CD4-positive, alpha-beta T cell treated with Interleukin-17A for 1 hour (primary cell): Measurements from ENCODE around the gene TRIB2.

ENCODE experiments used
- DNase-seq: peaks from one replicate; pipeline ENCODE4 v3.0.0-alpha.2; 2020

Gene TRIB2

GRCh38 chr2:12754643-12755042 lies 37.9 kb downstream of the TRIB2 start:
- DNase-seq, result no peak

GRCh38 chr2:12755384-12755783 lies 38.6 kb downstream of the TRIB2 start:
- no peak for DNase-seq

- no peak for DNase-seq
Observed at GRCh38 chr2:12759248-12759647, 42.5 kb downstream of the TRIB2 start.

- peak; percentile 8 for DNase-seq
Observed at GRCh38 chr2:12761104-12761503, 44.4 kb downstream of the TRIB2 start.

- DNase-seq, result no peak
Observed at GRCh38 chr2:12762337-12762736, 45.6 kb downstream of the TRIB2 start.

GRCh38 chr2:12762976-12763375 lies 46.2 kb downstream of the TRIB2 start:
- no peak for DNase-seq

GRCh38 chr2:12763486-12763885 lies 46.8 kb downstream of the TRIB2 start:
- DNase-seq, result no peak

- no peak for DNase-seq
Observed at GRCh38 chr2:12764075-12764730, 47.5 kb downstream of the TRIB2 start.

GRCh38 chr2:12764849-12765605 lies 48.3 kb downstream of the TRIB2 start:
- DNase-seq, result no peak

GRCh38 chr2:12766421-12766879 lies 49.7 kb downstream of the TRIB2 start:
- no peak for DNase-seq

GRCh38 chr2:12767541-12767940 lies 50.8 kb downstream of the TRIB2 start:
- no peak for DNase-seq

GRCh38 chr2:12767996-12768624 lies 51.4 kb downstream of the TRIB2 start:
- DNase-seq, result no peak

- no peak for DNase-seq
Observed at GRCh38 chr2:12769492-12770105, 52.9 kb downstream of the TRIB2 start.

GRCh38 chr2:12770300-12770968 lies 53.7 kb downstream of the TRIB2 start:
- no peak for DNase-seq

GRCh38 chr2:12771154-12771553 lies 54.4 kb downstream of the TRIB2 start:
- no peak for DNase-seq

- DNase-seq, result no peak
Observed at GRCh38 chr2:12773586-12774394, 57.1 kb downstream of the TRIB2 start.

- no peak for DNase-seq
Observed at GRCh38 chr2:12774395-12774727, 57.6 kb downstream of the TRIB2 start.

- no peak for DNase-seq
Observed at GRCh38 chr2:12776521-12776961, 59.8 kb downstream of the TRIB2 start.

GRCh38 chr2:12778369-12778768 lies 61.6 kb downstream of the TRIB2 start:
- no peak for DNase-seq

- no peak for DNase-seq
Observed at GRCh38 chr2:12778811-12779579, 62.3 kb downstream of the TRIB2 start.

- DNase-seq, result no peak
Observed at GRCh38 chr2:12781329-12781728, 64.6 kb downstream of the TRIB2 start.
